HG02840 (cell line): ENCODE measurements around the gene GTF2A2.
"Not testable (repeated sequence)": the region's sequence is repeated elsewhere in the genome, so short reads cannot be mapped to it uniquely, and the experiment has no call there.

Source experiments
- ATAC-seq: cut with Tn5 transposase; IDR thresholded peaks from one replicate; pipeline ENCODE4 v1.9.1; 2021; ENCODE audit warnings: mild to moderate bottlenecking, moderate library complexity, moderate number of reproducible peaks; ENCODE audit not compliant: unreplicated experiment, low FRiP score

Gene GTF2A2

GRCh38 chr15:59676565-59676964, 19.2 kb upstream of the GTF2A2 start:
- no peak for ATAC-seq

GRCh38 chr15:59674361-59674877, 17.1 kb upstream of the GTF2A2 start:
- ATAC-seq: no peak

GRCh38 chr15:59668556-59668955, 11.2 kb upstream of the GTF2A2 start:
- no peak for ATAC-seq

DNA sequence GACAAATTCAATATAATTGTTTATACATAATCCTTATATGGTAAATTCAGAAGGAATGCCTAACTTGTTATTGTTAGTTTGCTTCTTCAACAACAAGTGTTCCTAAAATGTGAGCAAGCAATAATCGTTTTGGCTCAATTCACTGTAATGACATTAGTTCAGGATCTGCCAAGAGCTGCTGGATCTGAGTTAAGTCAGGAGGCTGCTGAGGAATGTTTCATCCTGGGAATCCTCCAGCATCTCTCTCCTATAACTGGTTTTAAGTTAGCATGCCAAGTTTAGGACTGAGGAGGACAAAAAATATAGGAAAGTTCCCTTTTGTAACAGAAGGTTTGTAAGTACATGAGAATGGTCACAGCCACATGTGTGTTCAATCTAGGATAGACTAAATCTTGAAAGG, 4.9 kb upstream of the GTF2A2 start:
- ATAC-seq: no peak

- no peak for ATAC-seq
Observed at GRCh38 chr15:59659366-59659765, 2.1 kb upstream of the GTF2A2 start.

GRCh38 chr15:59657635-59658125, 365 bp upstream of the GTF2A2 start:
- no peak for ATAC-seq

DNA sequence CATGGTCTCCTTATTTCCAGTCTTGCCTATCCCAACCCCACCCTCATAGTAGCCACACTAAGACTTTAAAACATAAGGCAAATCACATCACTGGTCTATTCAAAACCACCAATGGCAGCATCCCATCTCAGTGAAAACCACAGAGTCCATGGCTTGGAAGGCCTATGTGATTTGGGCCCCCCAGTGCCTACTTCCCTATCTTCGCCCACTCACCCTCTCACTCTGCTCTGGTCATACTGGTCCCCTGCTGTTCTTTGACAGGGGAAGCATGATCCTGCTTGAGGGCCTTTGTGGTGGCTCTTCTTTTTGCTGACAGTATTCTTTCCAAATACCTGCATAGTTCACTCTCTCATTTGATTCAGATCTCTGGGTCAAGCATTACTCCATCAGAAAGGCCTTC, 3.3 kb downstream of the GTF2A2 start:
- ATAC-seq: no peak

- no peak for ATAC-seq
Observed at GRCh38 chr15:59649603-59650002, 7.7 kb downstream of the GTF2A2 start.

DNA sequence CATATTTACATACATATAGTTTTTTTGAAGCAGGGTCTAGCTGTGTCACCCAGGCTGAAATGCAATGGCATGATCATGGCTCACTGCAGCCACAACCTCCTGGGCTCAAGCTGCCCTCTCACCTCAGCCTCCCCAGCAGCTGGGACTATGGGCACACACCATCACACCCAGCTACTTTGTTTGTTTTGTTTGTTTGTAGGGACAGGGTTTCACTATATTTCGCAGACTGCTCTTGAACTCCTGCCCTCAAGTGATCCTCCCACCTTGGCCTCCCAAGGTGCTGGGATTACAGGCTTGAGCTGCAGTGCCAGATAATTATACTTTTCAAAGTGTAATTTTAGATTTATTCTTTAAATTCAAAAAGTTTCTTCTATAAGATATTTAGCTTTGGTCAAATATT, 10.2 kb downstream of the GTF2A2 start:
- no peak for ATAC-seq

- no peak for ATAC-seq
Observed at GRCh38 chr15:59646277-59646676, 11.0 kb downstream of the GTF2A2 start.

GRCh38 chr15:59645812-59646211, 11.5 kb downstream of the GTF2A2 start:
- ATAC-seq: not testable (repeated sequence)

DNA sequence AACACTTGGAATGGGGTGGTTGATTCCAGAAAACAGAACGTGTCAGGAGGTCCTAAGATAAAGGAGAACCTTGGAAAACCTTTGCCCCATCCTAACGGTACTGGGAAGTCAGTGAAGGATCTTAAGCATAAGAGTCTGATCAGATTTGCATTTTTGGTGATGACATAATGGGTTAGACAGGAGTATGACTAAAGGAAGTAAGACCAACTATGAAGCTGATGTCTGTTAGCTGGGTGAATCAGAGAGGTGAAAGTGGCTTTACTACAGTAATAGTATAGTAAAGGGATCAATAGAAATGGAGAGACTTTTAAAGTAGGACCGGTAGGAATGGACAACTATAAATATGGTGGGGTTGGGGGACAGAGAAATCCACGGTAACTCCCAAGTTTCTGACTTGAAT, 12.6 kb downstream of the GTF2A2 start:
- no peak for ATAC-seq

DNA sequence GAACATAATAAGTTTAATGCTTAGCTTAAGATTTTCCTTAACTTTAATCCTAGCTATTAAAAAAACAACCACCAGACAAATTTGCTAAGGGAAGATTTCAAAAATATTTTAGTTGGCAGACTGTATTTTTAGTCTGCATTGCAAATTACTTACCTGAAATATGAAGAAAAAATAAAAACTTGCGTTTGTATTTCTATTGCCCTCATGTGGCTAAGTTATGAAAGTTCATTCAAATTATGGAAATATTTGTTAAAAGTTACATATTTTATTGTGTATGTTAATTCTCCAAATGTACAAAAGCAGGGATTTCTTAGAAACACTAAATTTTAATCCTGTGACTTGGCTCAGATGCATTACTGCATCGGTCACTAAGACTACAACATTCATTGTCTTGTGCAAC, 15.0 kb downstream of the GTF2A2 start:
- no peak for ATAC-seq

- not testable (repeated sequence) for ATAC-seq
Observed at GRCh38 chr15:59637507-59637906, 19.8 kb downstream of the GTF2A2 start.

DNA sequence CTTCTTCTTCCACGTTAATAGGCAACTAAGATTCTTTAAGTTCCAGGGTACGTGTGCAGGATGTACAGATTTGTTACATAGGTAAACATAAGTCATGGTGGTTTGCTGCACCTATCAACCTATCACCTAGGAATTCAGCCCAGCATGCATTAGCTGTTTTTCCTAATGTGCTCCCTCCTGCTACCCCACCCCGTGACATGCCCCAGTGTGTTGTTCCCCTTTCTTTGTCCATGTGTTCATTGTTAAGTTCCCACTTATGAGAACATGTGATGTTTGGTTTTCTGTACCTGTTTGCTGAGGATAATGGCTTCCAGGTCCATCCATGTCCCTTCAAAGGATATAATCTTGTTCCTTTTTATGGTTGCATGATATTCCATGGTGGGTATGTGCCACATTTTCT, 21.1 kb downstream of the GTF2A2 start:
- ATAC-seq: no peak

DNA sequence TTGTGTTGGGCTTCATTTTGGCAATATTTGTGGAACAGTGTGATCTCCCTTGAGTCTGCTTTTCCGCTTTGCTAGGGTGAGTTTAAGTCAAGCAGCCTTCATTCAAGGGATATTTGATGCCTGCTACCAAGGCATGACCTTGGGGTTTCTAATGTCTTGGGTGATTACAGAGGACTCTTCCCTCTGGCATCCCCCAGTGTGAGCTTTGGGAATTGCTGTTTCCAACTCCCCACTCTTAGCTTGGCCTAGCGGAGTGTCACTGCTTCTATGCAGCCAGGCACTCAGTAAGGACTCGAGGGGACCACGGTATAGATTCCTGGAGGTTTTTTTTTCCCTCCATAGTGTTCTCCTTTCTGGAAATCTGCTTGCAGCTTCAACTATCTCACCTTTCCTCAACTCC, 24.6 kb downstream of the GTF2A2 start:
- no peak for ATAC-seq

- ATAC-seq: no peak
Observed at GRCh38 chr15:59622289-59622688, 35.0 kb downstream of the GTF2A2 start.

DNA sequence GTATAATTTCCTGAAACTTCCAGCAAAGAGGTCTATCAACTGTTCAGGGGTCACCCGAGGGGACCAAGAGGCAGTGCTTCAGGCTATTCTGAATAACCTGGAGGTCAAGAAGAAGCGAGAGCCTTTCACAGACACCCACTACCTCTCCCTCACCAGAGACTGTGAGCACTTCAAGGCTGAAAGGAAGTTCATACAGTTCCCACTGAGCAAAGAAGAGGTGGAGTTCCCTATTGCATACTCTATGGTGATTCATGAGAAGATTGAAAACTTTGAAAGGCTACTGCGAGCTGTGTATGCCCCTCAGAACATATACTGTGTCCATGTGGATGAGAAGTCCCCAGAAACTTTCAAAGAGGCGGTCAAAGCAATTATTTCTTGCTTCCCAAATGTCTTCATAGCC, 38.9 kb downstream of the GTF2A2 start:
- ATAC-seq: no peak

DNA sequence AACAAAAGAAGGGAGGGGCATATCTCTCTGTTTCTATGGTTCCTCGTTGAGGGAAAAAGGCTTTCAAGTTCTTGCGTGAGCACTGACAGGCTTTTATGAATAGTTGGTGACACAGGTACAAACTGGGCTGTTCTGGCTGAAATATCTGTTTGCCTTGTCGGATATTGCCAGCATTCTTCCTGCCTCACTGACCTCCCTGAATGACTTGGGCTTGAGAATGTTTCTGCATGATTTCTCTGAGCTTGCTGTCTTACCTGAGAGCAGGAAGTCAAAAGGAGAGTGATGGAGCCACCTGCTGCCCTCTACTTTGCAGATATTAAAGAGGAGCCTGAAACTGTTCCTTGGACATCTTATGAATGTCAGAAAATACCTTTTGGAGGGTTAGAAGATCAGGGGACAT, 40.9 kb downstream of the GTF2A2 start:
- ATAC-seq: no peak

GRCh38 chr15:59615661-59616060, 41.7 kb downstream of the GTF2A2 start:
- ATAC-seq: no peak

- ATAC-seq: no peak
Observed at GRCh38 chr15:59614153-59614552, 43.2 kb downstream of the GTF2A2 start.

- no peak for ATAC-seq
Observed at GRCh38 chr15:59611276-59612260, 45.7 kb downstream of the GTF2A2 start, which contains the start of gene GCNT3. Gene GCNT3, plus strand, starts transcription at chr15:59611783. Its CDS starts 6,456 bp downstream, at chr15:59618239.
